Activated T-helper 1 cell treated with anti-CD3 and anti-CD28 coated beads, Interleukin-12 subunit alpha, Interleukin-12 subunit beta, Interleukin-2, Interleukin-4 antibody, amounts not matched to agents 30 ng/mL and 10 ng/mL and 1 ng/mL, durations not matched to agents 14 hours and 24 hours and 36 hours (primary cell): ENCODE results near the gene IGFBP5. TPM values are rescaled to one million over a fixed set of nuclear protein-coding genes. Genes with fewer than 3 reads are reported as not detected.

Experiments
- DNase-seq: peaks from one replicate; pipeline ENCODE4 v3.0.0; 2021; ENCODE audit warnings: low spot score
- H3K27ac Mint-ChIP-seq: one replicate; pipeline ENCODE4 v1.8.0; 2021; ENCODE audit warnings: mild to moderate bottlenecking, mixed read lengths
- H3K27me3 Mint-ChIP-seq: one replicate; pipeline ENCODE4 v1.8.0; 2022; ENCODE audit warnings: mild to moderate bottlenecking, moderate library complexity, mixed read lengths; ENCODE audit not compliant: insufficient read depth
- H3K36me3 Mint-ChIP-seq: one replicate; pipeline ENCODE4 v1.8.0; 2021; ENCODE audit warnings: low read depth, mixed read lengths
- H3K4me1 Mint-ChIP-seq: one replicate; pipeline ENCODE4 v1.8.0; 2021; ENCODE audit warnings: low read depth, mixed read lengths
- H3K4me3 Mint-ChIP-seq: one replicate; pipeline ENCODE4 v1.8.0; 2021; ENCODE audit warnings: mild to moderate bottlenecking, moderate library complexity, mixed read lengths
- H3K9me3 Mint-ChIP-seq: one replicate; pipeline ENCODE4 v1.8.0; 2021; ENCODE audit warnings: mixed read lengths
- intact Hi-C: fragments of 100-400 bp; cut with micrococcal nuclease; formaldehyde crosslinking; loops from one replicate; pipeline ENCODE4 v1.15.1; 2024
- total RNA-seq: library from RNA; stranded (reverse); gene quantifications from 2 replicates; pipeline ENCODE4 v1.2.3, GENCODE V29; 2022

Gene IGFBP5
- total RNA-seq, 1 donor from 2014 or later, result not detected

DNA sequence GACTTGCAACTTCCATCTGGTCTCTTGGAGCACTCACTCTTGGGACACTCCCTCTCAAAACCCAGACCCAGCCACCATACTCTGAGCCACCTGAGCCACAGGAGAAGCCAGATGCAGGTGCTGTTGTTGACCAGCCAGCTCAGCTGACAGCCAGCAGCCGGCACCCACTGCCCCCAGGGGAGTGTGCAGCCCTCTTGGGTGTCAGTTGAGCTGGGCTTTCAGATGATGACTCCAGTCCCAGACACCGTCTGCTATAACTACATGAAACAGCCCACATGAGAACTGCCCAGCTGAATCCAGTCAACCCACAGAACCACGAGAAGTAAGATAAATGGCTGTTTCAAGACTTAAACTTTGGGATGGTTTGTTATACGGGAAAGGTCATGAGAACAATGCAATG lies 72.8 kb downstream of the IGFBP5 start:
- Mint-ChIP-seq H3K4me1 (peaks cover 12% of the 10 kb centered on the region), H3K4me3 (no peak overlapping the region), H3K27ac (no peak overlapping the region), H3K27me3 (peaks cover 2% of the 10 kb centered on the region), H3K36me3 (no peaks in the 10 kb centered on the region), H3K9me3 (no peaks in the 10 kb centered on the region)
- no peak for DNase-seq
- intact Hi-C loops, result no loop called here

Other genes starting within 250 kb of the IGFBP5 start
- 2,803 and 2,922 TPM in 2 replicates for gene RPL37A, start 196.7 kb downstream of the IGFBP5 start, total RNA-seq
- 11.1 and 12.3 TPM in 2 replicates for gene IGFBP2, start 62.1 kb downstream of the IGFBP5 start, total RNA-seq
- not detected in 2 replicates for gene TNP1, start 164.5 kb upstream of the IGFBP5 start, total RNA-seq